ENCODE data around the gene NXF3. TPM values are rescaled to one million over a fixed set of nuclear protein-coding genes. Genes with fewer than 3 reads are reported as not detected.
"Not testable (repeated sequence)": the region's sequence is repeated elsewhere in the genome, so short reads cannot be mapped to it uniquely, and the experiment has no call there.

NXF3 gene
- total RNA-seq, 4 donors from 2014 or later: 1.2 TPM; not detected in 3

DNA sequence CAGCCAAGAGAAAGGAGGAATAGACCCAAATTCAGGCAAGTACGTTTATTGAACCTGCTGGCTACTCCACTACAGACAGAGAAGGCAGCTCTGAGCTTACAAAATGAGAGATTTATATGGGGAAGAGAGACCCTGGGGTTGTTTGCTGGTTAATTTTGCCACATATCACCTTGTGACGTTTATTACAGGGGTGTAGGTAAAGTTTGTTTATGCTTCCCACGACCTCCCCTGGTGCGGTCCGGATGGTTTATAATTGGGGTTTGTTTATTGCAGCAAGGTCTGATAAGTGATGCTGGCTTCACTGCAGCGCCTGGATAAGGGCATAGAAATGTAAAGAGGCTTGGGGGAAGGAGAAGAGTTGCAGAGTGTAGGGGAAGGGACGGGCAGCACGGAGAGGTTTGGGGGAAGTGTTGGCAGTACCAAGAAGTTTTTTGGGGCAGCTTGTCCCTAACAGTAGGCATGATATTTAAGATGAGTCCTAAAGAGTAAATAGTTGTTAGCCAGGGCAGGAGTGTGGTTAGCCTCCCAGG, 41.6 kb downstream of the NXF3 start:
- H3K36me3 ChIP-seq: no peaks in the 10 kb centered on the region
- H3K27ac ChIP-seq: no peak overlapping the region
- no peaks in the 10 kb centered on the region for H3K4me1 ChIP-seq
- intact Hi-C loops (cut with DNase I; ENCODE audit: low total_unique reads) (no loop called here), in situ Hi-C loops (cut with MboI; ENCODE audit: low sequenced_read_pairs in 4 of 4) (loop anchor here in 1 of 4 donors (25.0 kb wide), 1 partner anchor 111 kb away; no protein-coding TSS in a partner anchor)
- no peak for ATAC-seq
- no peaks in the 10 kb centered on the region for H3K9me3 ChIP-seq
- TF ChIP-seq, protein P1, sequence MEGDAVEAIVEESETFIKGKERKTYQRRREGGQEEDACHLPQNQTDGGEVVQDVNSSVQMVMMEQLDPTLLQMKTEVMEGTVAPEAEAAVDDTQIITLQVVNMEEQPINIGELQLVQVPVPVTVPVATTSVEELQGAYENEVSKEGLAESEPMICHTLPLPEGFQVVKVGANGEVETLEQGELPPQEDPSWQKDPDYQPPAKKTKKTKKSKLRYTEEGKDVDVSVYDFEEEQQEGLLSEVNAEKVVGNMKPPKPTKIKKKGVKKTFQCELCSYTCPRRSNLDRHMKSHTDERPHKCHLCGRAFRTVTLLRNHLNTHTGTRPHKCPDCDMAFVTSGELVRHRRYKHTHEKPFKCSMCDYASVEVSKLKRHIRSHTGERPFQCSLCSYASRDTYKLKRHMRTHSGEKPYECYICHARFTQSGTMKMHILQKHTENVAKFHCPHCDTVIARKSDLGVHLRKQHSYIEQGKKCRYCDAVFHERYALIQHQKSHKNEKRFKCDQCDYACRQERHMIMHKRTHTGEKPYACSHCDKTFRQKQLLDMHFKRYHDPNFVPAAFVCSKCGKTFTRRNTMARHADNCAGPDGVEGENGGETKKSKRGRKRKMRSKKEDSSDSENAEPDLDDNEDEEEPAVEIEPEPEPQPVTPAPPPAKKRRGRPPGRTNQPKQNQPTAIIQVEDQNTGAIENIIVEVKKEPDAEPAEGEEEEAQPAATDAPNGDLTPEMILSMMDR (IDR thresholded peaks at IDR 0.05 in 4 of 5, conservative IDR thresholded peaks at IDR 0.05 in 1 of 5): no peak
- no peak for TF ChIP-seq POLR2A (IDR thresholded peaks at IDR 0.05)
- no peak for DNase-seq
- H3K4me3 ChIP-seq: no peak overlapping the region
- H3K27me3 ChIP-seq: peaks cover 0 to 8% (median 0%) of the 10 kb centered on the region in 3 donors

DNA sequence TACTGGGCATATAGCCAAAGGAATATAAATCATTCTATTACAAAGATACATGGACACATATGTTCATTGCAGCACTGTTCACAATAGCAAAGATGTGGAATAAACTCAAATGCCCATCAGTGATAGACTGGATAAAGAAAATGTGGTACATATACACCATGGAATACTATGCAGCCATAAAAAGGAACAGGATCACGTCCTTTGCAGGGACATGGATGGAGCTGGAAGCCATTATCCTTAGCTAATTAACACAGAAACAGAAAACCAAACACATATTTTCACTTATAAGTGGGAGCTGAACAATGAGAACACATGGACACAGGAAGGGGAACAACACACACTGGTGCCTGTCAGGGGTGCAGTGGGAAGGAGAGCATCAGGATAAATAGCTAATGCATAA, 59.6 kb downstream of the NXF3 start:
- in situ Hi-C loops (cut with MboI; ENCODE audit: low sequenced_read_pairs in 4 of 4); H3K9me3 ChIP-seq; H3K4me3 ChIP-seq; DNase-seq; H3K27me3 ChIP-seq; intact Hi-C loops (cut with DNase I; ENCODE audit: low total_unique reads); H3K36me3 ChIP-seq; H3K27ac ChIP-seq; H3K4me1 ChIP-seq; ATAC-seq: not testable (repeated sequence)

Other genes with a start within 250 kb of the NXF3 start
- under 1 TPM in 1 of 4 donors, not detected in 3; 0.97 TPM for gene RAB40AL, start 155.9 kb downstream of the NXF3 start, total RNA-seq
- gene BEX1, start 29.0 kb downstream of the NXF3 start, total RNA-seq: not detected
- 1 to 10 TPM in 3 of 4 donors, under 1 TPM in 1; 0.36 to 6.6 (median 5.0) TPM for gene BEX4, start 122.0 kb upstream of the NXF3 start, total RNA-seq
- 10 to 100 TPM in 3 of 4 donors, 1 to 10 TPM in 1; 9.2 to 10.6 (median 10.2) TPM for gene TCEAL8, start 162.0 kb upstream of the NXF3 start, total RNA-seq
- not detected for gene TCEAL5, start 183.6 kb upstream of the NXF3 start, total RNA-seq
- 1 to 10 TPM in 2 of 4 donors, under 1 TPM in 2; 0.42 to 1.5 (median 0.90) TPM for gene BEX2, start 217.8 kb upstream of the NXF3 start, total RNA-seq
- 1 to 10 TPM in 3 of 4 donors, not detected in 1; 1.1 to 1.9 (median 1.7) TPM for gene TCEAL7, start 237.1 kb upstream of the NXF3 start, total RNA-seq